Measurements from ENCODE around the gene NFE2L2.

DNA sequence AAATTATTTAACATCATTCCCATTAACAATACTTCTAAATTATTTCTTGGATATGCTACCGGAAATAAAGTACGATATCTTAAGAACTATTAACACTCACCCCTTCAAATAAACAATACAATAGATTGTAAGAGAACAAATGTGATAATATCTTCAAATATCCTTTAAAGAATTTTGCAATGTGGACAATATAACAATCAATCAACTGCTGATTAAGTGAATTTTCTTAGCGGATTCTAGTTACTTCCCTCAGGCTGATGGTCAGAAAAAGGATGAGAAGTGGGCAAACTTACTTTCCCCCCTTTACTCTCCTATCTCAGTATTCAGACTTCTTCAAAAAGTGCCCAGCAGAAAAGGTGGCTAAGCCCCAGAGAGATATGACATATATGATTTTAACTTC lies 10.8 kb downstream of the NFE2L2 start:
- TF ChIP-seq ARNT (IDR thresholded peaks at IDR 0.05) (no peak), FOXK2 (IDR thresholded peaks at IDR 0.05) (no peak), BHLHE40 (IDR thresholded peaks at IDR 0.05; ENCODE audit: borderline replicate concordance) (no peak), FOXA1 (IDR thresholded peaks at IDR 0.05) (no peak)
- TF ChIP-seq, protein P1, sequence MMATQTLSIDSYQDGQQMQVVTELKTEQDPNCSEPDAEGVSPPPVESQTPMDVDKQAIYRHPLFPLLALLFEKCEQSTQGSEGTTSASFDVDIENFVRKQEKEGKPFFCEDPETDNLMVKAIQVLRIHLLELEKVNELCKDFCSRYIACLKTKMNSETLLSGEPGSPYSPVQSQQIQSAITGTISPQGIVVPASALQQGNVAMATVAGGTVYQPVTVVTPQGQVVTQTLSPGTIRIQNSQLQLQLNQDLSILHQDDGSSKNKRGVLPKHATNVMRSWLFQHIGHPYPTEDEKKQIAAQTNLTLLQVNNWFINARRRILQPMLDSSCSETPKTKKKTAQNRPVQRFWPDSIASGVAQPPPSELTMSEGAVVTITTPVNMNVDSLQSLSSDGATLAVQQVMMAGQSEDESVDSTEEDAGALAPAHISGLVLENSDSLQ (IDR thresholded peaks at IDR 0.05), result no peak

All from HEK293T (cell line).